Endometrial microvascular endothelial cells (primary cell): Measurements from ENCODE around the gene DAD1. TPM values are rescaled to one million over a fixed set of nuclear protein-coding genes. Genes with fewer than 3 reads are reported as not detected.

ENCODE experiments used
- in situ Hi-C: cut with HindIII; loops from 2 replicates; pipeline ENCODE4 v1.10.0; 2017; ENCODE audit warnings: low sequenced_read_pairs, low pct_unique_long_range_greater_than_20kb; ENCODE audit errors: inconsistent ontology term
- total RNA-seq: library from RNA; depleted of rRNA; stranded (reverse); fragments of >200 nt; gene quantifications from one replicate; pipeline ENCODE4 v1.2.3, GENCODE V29; 2015; ENCODE audit errors: inconsistent ontology term

The DAD1 gene
- total RNA-seq, 1 donor from 2014 or later = 480 TPM

GRCh38 chr14:22530127-22530526 lies 58.9 kb downstream of the DAD1 start:
- in situ Hi-C loops = no loop called here

DNA sequence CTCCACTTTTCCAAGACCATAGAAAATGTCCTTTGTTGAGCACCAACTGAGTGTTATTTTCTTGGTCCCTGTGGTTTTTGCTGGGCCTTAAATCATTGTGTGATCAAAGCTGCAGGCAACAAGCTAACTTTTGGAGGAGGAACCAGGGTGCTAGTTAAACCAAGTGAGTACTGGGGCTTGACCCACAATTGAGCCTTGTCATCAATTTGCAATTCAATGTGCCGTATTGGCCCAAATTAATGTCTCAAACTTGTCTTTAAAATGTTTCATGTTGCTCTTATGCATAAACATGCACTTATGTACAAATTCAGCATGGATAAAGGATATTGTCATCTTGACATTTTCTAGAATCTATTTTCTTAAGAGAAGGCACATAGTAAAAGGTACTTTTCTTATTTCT lies 62.3 kb downstream of the DAD1 start:
- in situ Hi-C loops = no loop called here

DNA sequence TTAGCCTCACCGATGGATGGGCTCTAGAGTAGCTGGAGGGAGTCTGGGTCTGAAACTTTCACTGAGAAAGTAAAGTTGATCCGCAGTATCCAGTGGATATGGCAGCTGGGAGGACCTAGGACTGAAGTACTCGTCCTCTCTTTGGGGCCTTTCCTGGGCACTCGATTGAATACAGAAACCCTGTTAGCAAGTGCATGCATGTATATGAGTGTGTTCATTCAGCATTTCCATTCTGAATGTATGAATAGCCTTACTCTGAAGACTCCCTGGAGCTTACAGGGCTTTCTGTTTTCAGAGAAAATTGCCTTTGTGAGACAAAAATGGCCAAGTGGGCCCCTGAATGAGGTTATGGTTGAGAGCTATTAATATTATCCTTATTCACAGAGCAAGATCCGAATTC lies 62.8 kb downstream of the DAD1 start:
- in situ Hi-C loops = no loop called here

GRCh38 chr14:22524784-22525161 lies 64.3 kb downstream of the DAD1 start:
- in situ Hi-C loops = no loop called here

- in situ Hi-C loops = no loop called here
Measured at GRCh38 chr14:22524115-22524783, 64.8 kb downstream of the DAD1 start.

DNA sequence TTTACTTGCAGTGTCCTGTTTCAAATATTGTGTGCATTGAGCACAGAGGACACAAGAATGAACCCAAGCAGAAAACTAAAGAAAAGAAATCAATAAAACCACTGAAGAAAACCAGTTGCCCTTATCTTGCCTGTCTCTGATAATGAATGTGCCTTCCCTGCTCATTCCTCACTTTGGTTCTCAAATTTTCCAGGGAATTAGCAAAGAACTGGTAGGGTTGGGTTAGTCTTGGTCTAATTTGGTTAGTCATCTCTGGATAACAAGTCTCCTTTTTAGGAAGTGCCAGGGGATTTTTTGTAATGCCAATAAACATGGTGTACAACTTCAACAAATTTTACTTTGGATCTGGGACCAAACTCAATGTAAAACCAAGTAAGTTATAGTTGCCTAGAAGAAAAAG lies 65.7 kb downstream of the DAD1 start:
- in situ Hi-C loops = no loop called here

DNA sequence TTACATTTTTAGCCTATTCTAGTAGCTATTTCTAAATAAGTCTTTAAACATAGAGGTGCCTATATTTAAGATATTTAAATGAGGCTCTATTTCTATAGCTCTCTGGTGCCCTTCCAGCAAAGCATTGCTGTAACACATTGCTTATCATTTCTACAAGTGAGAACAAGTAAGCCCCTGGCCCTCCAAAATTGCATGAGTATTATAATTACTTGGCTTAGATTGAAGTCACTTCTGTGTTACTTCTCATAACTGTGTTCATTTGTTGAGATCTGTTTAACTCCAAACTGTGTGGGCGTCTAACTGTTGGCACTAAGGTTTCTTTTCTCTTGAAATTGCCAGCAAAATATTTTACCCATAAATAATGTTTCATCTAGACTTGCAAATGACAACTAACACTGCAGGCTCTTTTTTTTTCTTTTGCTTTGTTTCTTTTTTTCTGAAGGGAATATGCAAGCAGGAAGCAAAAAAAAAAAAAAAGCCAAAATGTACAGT lies 66.5 kb downstream of the DAD1 start:
- in situ Hi-C loops = no loop called here

- in situ Hi-C loops = no loop called here
Measured at GRCh38 chr14:22521449-22522239, 67.4 kb downstream of the DAD1 start.

DNA sequence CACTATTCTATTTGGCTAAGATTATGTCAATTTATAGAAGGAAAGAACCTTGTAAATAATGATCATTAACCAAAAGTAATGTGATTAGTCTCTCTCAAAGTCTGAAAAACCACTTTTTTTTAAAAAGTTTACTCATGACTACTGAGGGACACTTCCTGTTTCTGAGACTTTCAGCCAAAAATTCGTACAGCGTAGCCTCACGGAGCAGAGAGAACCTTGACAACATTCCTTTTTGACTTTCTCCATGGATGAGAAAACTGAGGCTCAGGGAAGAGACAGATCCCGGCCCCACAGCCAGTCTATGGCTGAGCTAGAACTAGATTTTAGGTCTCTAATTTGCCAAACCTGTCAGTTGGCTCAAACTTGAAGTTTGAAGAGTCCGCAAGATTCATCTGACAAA lies 68.2 kb downstream of the DAD1 start:
- in situ Hi-C loops = no loop called here

DNA sequence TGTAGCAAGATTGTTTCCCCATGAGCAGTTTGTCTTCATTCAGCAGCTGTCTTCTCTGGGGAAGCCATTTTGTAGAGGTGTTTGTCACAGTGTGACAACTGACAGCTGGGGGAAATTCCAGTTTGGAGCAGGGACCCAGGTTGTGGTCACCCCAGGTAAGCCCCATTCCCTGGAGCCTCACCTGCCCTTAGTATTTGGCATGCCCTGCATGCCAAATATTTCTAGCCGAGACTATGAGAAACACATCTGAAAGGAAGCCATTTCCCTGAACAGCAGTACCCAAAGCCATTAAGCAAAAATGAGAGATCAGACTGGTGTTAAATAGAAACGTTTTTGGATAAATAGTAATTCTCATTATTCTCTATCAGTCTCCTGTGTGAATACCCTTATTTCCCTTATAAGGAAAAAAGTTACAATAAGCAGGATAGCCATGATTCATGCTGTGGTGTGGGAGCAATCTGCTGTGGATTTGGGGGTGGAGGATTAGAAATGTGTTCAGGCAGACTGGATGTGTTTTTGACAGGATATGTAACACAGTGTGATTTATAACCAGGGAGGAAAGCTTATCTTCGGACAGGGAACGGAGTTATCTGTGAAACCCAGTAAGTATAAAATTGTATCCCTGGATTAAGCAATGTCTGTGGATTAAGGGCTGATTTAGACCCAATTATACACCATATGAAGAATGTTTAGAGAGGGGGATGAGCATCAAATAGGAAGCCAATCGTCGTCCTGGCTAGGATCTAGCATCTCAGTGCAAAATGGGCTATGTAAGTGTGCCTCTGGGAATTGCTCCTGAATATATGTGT lies 68.9 kb downstream of the DAD1 start:
- in situ Hi-C loops = no loop called here

DNA sequence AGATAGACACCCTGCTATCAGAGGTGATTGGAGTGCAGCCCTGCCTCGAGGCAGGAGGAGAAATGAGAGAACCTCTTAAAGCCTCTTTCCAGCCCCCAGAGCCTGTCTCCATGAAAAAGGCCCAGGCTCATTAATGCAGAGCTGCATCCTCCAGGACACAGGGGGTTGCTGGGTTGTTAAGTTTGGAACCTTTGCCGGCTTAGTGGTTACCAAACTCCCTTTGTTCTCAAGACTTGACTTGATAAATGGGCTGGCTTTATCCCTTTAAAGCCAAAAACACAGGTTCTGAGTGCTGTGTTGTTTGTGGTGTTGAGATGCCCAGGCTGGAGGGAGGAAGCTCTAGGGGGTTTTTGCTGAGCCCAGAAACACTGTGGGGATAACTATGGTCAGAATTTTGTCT lies 71.0 kb downstream of the DAD1 start:
- in situ Hi-C loops = no loop called here

DNA sequence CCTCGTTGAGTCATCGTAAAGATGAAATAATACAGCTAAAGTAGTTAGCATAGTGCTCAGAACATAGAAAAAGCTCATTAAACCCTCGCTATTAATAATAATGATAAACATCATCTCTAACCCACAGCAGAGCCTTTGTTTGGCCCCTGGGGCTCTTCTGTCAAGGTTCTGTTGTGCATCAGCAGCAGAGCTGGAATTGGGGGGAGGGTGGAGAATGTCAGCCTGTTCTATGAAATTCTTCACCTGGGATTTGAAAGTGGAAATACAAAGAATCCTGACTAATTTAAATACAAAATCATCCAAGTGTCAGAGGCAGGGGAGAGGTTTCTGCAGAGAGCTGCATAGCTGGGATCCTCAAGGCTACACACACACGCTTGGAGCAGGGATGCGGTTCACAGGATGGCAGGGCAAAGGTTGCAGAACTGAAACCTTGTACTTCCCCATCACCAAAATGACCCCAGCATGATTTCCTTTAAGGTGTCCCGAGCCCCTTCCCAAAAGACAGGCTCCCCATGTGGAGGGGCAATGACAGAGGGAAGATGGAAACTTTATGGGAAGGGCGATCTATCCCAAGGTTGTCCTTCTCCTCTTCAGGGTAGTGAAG lies 71.8 kb downstream of the DAD1 start:
- in situ Hi-C loops = no loop called here

DNA sequence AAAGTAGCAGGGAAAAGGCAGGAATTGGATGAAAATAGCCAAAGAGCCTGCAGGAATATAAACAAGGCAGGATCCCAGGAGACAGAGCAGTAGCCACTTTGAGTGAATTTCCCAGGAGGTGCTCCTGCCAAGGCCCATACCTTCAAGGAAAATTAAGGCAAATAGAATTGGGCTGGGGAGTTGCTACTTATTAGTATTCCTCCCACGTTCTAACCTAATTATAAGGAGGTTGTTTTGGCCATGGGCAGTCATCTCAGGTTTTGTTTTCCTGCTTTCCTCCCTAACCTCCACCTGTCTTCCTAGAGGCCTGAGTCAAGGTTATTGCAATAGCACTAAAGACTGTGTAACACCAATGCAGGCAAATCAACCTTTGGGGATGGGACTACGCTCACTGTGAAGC lies 73.1 kb downstream of the DAD1 start:
- in situ Hi-C loops = no loop called here

Other genes with a start within 250 kb of the DAD1 start
- 15.4 TPM for gene ABHD4, start 9.1 kb upstream of the DAD1 start, total RNA-seq
- gene OR6J1, start 55.1 kb upstream of the DAD1 start, total RNA-seq = not detected
- gene OXA1L, start 177.5 kb upstream of the DAD1 start, total RNA-seq = 203 TPM
- gene SLC7A7, start 226.2 kb upstream of the DAD1 start, total RNA-seq = 20.1 TPM
- 310 TPM for gene MRPL52, start 240.7 kb upstream of the DAD1 start, total RNA-seq
- gene MMP14, start 247.4 kb upstream of the DAD1 start, total RNA-seq = 416 TPM